ENCODE measurements around the gene LIFR. TPM values are rescaled to one million over a fixed set of nuclear protein-coding genes. Genes with fewer than 3 reads are reported as not detected.

The LIFR gene
- total and polyA plus RNA-seq, 10 donors = 6.8 to 191 (median 93.3) TPM

- 55 to 80% (median 68%) methylated on average over 1 of the region's 1 CpG for WGBS, 5 donors
- H3K9me3 ChIP-seq = peaks cover 0 to 10% (median 0%) of the 10 kb centered on the region in 8 donors
- no peak overlapping the region for H3K4me3 ChIP-seq
- peaks cover 0 to 53% (median 16%) of the 10 kb centered on the region in 6 donors for H3K4me1 ChIP-seq
- H3K27me3 ChIP-seq (replicated peaks in 1 of 7) = peaks cover 0 to 5% (median 0%) of the 10 kb centered on the region in 7 donors
- H3K36me3 ChIP-seq = no peaks in the 10 kb centered on the region
- intact Hi-C loops (cut with DNase I; ENCODE audit: low total_unique reads) = no loop called here
- DNase-seq = no peak
- TF ChIP-seq POLR2A (IDR thresholded peaks at IDR 0.05) (no peak), POLR2AphosphoS5 (IDR thresholded peaks at IDR 0.05) (no peak)
- TF ChIP-seq, protein P1, sequence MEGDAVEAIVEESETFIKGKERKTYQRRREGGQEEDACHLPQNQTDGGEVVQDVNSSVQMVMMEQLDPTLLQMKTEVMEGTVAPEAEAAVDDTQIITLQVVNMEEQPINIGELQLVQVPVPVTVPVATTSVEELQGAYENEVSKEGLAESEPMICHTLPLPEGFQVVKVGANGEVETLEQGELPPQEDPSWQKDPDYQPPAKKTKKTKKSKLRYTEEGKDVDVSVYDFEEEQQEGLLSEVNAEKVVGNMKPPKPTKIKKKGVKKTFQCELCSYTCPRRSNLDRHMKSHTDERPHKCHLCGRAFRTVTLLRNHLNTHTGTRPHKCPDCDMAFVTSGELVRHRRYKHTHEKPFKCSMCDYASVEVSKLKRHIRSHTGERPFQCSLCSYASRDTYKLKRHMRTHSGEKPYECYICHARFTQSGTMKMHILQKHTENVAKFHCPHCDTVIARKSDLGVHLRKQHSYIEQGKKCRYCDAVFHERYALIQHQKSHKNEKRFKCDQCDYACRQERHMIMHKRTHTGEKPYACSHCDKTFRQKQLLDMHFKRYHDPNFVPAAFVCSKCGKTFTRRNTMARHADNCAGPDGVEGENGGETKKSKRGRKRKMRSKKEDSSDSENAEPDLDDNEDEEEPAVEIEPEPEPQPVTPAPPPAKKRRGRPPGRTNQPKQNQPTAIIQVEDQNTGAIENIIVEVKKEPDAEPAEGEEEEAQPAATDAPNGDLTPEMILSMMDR (IDR thresholded peaks at IDR 0.05 in 8 of 11, conservative IDR thresholded peaks at IDR 0.05 in 3 of 11) = no peak
- peak overlapping the region in 2 of 8 donors; percentile 0 to 10 for H3K27ac ChIP-seq
Observed at GRCh38 chr5:38534156-38534453, 22.3 kb downstream of the LIFR start.

- Histone ChIP-seq H3K4me1 (peaks cover 0 to 52% (median 16%) of the 10 kb centered on the region in 6 donors), H3K27me3 (replicated peaks in 1 of 7) (peaks cover 0 to 5% (median 0%) of the 10 kb centered on the region in 7 donors), H3K9me3 (peaks cover 0 to 10% (median 0%) of the 10 kb centered on the region in 8 donors), H3K4me3 (no peak overlapping the region), H3K27ac (peak overlapping the region in 1 of 8 donors; percentile 23), H3K36me3 (no peaks in the 10 kb centered on the region)
- TF ChIP-seq POLR2A (IDR thresholded peaks at IDR 0.05) (no peak), POLR2AphosphoS5 (IDR thresholded peaks at IDR 0.05) (no peak)
- TF ChIP-seq, protein P1 (IDR thresholded peaks at IDR 0.05 in 8 of 11, conservative IDR thresholded peaks at IDR 0.05 in 3 of 11) = no peak
- intact Hi-C loops (cut with DNase I; ENCODE audit: low total_unique reads) = no loop called here
- no peak for DNase-seq
- whole genome bisulfite sequencing, 5 donors = 64 to 75% (median 71%) methylated on average over 8 of the region's 8 CpGs
Observed at GRCh38 chr5:38533286-38534155, 22.9 kb downstream of the LIFR start.

DNA sequence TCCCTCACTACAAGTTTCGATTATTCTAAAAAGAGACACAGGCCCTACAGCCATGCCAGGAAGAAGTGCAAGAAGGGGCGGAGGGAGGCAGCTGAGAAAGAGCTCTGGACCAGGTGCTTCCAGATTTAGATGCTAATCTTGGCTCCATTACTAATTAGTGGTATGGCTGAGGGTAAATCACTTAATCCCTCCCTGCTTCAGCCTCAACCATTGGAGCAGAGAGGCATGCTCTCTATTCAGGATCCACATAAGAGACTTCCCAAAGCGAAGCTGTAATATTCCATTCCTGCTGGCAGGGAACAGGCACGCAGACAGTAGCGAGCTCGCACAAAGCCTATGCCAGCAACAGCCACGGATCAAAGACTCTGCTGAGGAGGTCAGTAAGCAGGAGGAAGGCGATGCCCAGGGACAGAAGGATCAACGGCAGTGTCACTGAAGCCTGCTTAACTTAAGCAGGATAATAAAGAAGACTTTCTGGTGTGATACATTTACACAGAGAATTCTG, 24.2 kb downstream of the LIFR start:
- Histone ChIP-seq H3K9me3 (peaks cover 0 to 10% (median 0%) of the 10 kb centered on the region in 8 donors), H3K27me3 (replicated peaks in 1 of 7) (peaks cover 0 to 5% (median 0%) of the 10 kb centered on the region in 7 donors), H3K27ac (peak overlapping the region in 3 of 8 donors; percentile 9 to 55 (median 23)), H3K4me3 (no peak overlapping the region), H3K4me1 (peaks cover 0 to 51% (median 19%) of the 10 kb centered on the region in 6 donors), H3K36me3 (no peaks in the 10 kb centered on the region)
- WGBS, 5 donors = 74 to 88% (median 83%) methylated on average over 9 of the region's 9 CpGs
- TF ChIP-seq POLR2AphosphoS5 (IDR thresholded peaks at IDR 0.05) (no peak), POLR2A (IDR thresholded peaks at IDR 0.05) (no peak)
- TF ChIP-seq, protein P1 (IDR thresholded peaks at IDR 0.05 in 8 of 11, conservative IDR thresholded peaks at IDR 0.05 in 3 of 11) = no peak
- intact Hi-C loops (cut with DNase I; ENCODE audit: low total_unique reads) = no loop called here
- DNase-seq = no peak

DNA sequence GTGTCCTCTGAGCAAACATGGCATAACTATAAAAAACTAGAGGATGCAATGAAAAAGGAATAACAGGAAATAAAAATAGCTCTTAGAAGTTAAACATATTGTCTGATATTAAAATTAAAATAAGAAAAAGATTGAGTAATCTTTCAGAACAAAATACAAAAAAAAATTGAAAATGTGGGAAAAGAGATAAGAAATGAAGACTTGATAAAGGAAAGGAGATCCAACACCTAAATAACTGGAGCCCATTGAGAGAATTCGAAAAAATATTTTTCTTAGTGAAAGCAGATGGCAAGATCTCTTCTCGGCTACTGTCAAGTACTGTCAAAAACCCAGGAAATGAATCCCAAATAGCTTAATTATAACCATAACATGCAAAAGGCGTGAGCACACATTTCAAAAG, 24.9 kb downstream of the LIFR start:
- no peak overlapping the region for H3K4me3 ChIP-seq
- 72 to 85% (median 78%) methylated on average over 3 of the region's 3 CpGs for WGBS, 5 donors
- H3K36me3 ChIP-seq = peaks cover 0 to 5% (median 0%) of the 10 kb centered on the region in 6 donors
- peaks cover 0 to 50% (median 14%) of the 10 kb centered on the region in 6 donors for H3K4me1 ChIP-seq
- H3K9me3 ChIP-seq = peaks cover 0 to 10% (median 0%) of the 10 kb centered on the region in 8 donors
- TF ChIP-seq, protein P1 (IDR thresholded peaks at IDR 0.05 in 8 of 11, conservative IDR thresholded peaks at IDR 0.05 in 3 of 11) = no peak
- TF ChIP-seq POLR2AphosphoS5 (IDR thresholded peaks at IDR 0.05) (no peak), POLR2A (IDR thresholded peaks at IDR 0.05) (no peak)
- DNase-seq = no peak
- H3K27me3 ChIP-seq (replicated peaks in 1 of 7) = peaks cover 0 to 5% (median 0%) of the 10 kb centered on the region in 7 donors
- peak overlapping the region in 2 of 8 donors; percentile 9 to 55 for H3K27ac ChIP-seq
- intact Hi-C loops (cut with DNase I; ENCODE audit: low total_unique reads) = no loop called here
